DMS153 treated with DMSO at 0.1 percent for 48 hours (cell line): ENCODE data around the gene SPOCK1.
A peak's percentile ranks its signal among the peaks of the same experiment; 100 is the strongest.

ENCODE experiments used
- DNase-seq: peaks from one replicate; lab custom pipeline; 2025; ENCODE audit not compliant: unreplicated experiment; lab: John Stamatoyannopoulos, UW

The SPOCK1 gene

GRCh38 chr5:137176609-137177008, 322.5 kb downstream of the SPOCK1 start:
- DNase-seq, result no peak

- DNase-seq, result no peak
These were observed 323.0 kb downstream of the SPOCK1 start for GRCh38 chr5:137176126-137176525.

- no peak for DNase-seq
These were observed 324.9 kb downstream of the SPOCK1 start for GRCh38 chr5:137174196-137174595.

GRCh38 chr5:137172258-137172657, 326.9 kb downstream of the SPOCK1 start:
- no peak for DNase-seq

GRCh38 chr5:137167187-137167586, 331.9 kb downstream of the SPOCK1 start:
- no peak for DNase-seq

GRCh38 chr5:137164961-137165360, 334.2 kb downstream of the SPOCK1 start:
- no peak for DNase-seq

GRCh38 chr5:137164536-137164935, 334.6 kb downstream of the SPOCK1 start:
- DNase-seq, result no peak

- no peak for DNase-seq
These were observed 340.4 kb downstream of the SPOCK1 start for GRCh38 chr5:137158691-137159090.

- DNase-seq, result no peak
These were observed 342.9 kb downstream of the SPOCK1 start for GRCh38 chr5:137156180-137156579.

GRCh38 chr5:137155261-137156000, 343.7 kb downstream of the SPOCK1 start:
- peak; percentile 62 for DNase-seq

GRCh38 chr5:137152616-137153015, 346.5 kb downstream of the SPOCK1 start:
- no peak for DNase-seq

GRCh38 chr5:137148655-137149054, 350.5 kb downstream of the SPOCK1 start:
- DNase-seq, result no peak

- no peak for DNase-seq
These were observed 351.0 kb downstream of the SPOCK1 start for GRCh38 chr5:137148159-137148558.

GRCh38 chr5:137147346-137147745, 351.8 kb downstream of the SPOCK1 start:
- no peak for DNase-seq

- no peak for DNase-seq
These were observed 352.7 kb downstream of the SPOCK1 start for GRCh38 chr5:137146402-137146890.

GRCh38 chr5:137145721-137146120, 353.4 kb downstream of the SPOCK1 start:
- DNase-seq, result no peak

GRCh38 chr5:137144656-137145055, 354.5 kb downstream of the SPOCK1 start:
- DNase-seq, result no peak

GRCh38 chr5:137142764-137143605, 356.1 kb downstream of the SPOCK1 start:
- no peak for DNase-seq

GRCh38 chr5:137142346-137142745, 356.8 kb downstream of the SPOCK1 start:
- no peak for DNase-seq

GRCh38 chr5:137141779-137142178, 357.3 kb downstream of the SPOCK1 start:
- DNase-seq, result no peak

GRCh38 chr5:137136991-137137632, 362.0 kb downstream of the SPOCK1 start:
- DNase-seq, result no peak
